Stomach (tissue), 9 donors: ENCODE results near the gene LILRB1. TPM values are rescaled to one million over a fixed set of nuclear protein-coding genes. Genes with fewer than 3 reads are reported as not detected.
"Not testable (repeated sequence)": the region's sequence is repeated elsewhere in the genome, so short reads cannot be mapped to it uniquely, and the experiment has no call there.

Experiments used
- DNase-seq, 2 donors: peaks; one replicate each; pipeline versions ENCODE4 v3.0.0 to v3.0.0-alpha.2; 2013 to 2019
- H3K27ac ChIP-seq, 5 donors: fragments of 200-600 bp in 4 of 5; sonication (generic) in 4 of 5; one replicate each; pipeline ENCODE4 v1.5.1; 2013 to 2019; ENCODE audit warnings: mild to moderate bottlenecking in 1 of 5, moderate library complexity in 1 of 5
- H3K27me3 ChIP-seq, 3 donors: fragments of 200-600 bp; sonication (generic); one replicate each; pipeline ENCODE4 v1.5.1; 2017 to 2019; ENCODE audit warnings: mixed run types in 1 of 3
- H3K36me3 ChIP-seq, 4 donors: fragments of 200-600 bp; sonication (generic); 1 replicate in 3 of 4; 2 replicates in 1 of 4; pipeline ENCODE4 v1.5.1; 2016 to 2019
- H3K4me1 ChIP-seq, 4 donors: fragments of 200-600 bp; sonication (generic); one replicate each; pipeline ENCODE4 v1.5.1; 2016 to 2019
- H3K4me3 ChIP-seq, 4 donors: fragments of 200-600 bp; sonication (generic) in 3 of 4; one replicate each; pipeline ENCODE4 v1.5.1; 2016 to 2019; ENCODE audit warnings: mild to moderate bottlenecking in 1 of 4
- H3K9me3 ChIP-seq, 4 donors: fragments of 200-600 bp; sonication (generic); one replicate each; pipeline ENCODE4 v1.5.1; 2016 to 2019
- EP300 ChIP-seq: sonication (generic); formaldehyde crosslinking; IDR thresholded peaks from one replicate; pipeline ENCODE4 v1.6.1; 2017; ENCODE audit warnings: antibody characterized with exemption
- POLR2A ChIP-seq, 4 donors: fragments of 450-650 bp; IDR thresholded peaks; one replicate each; pipeline ENCODE4 v1.6.1; 2016; ENCODE audit warnings: antibody characterized with exemption in 4 of 4, control low read depth in 2 of 4, mild to moderate bottlenecking in 1 of 4, moderate library complexity in 1 of 4
- POLR2AphosphoS5 ChIP-seq, 3 donors: sonication (generic); formaldehyde crosslinking; IDR thresholded peaks; one replicate each; pipeline ENCODE4 v1.6.1; 2016; ENCODE audit warnings: antibody characterized with exemption in 3 of 3
- WGBS, 5 donors: extraction: QIAGEN DNeasy Blood & Tissue Kit in 3 of 5; methylation state at CpG; one replicate each; pipeline versions ENCODE4 v1.1.5 to v1.1.7; 2013 to 2018; 5-methylcytosine and 5-hydroxymethylcytosine counted together
- intact Hi-C: fragments of 100-400 bp; cut with DNase I; formaldehyde crosslinking; loops from one replicate; pipeline ENCODE4 v1.15.1; 2023; ENCODE audit warnings: low total_unique reads
- polyA plus RNA-seq, 3 donors: library from polyadenylated mRNA; stranded (reverse); fragments of 200-250 nt; gene quantifications; one replicate each; pipeline ENCODE4 v1.2.3, GENCODE V29; 2013
- total RNA-seq, 5 donors: library from RNA; depleted of rRNA; stranded (reverse); fragments of >200 nt; gene quantifications; one replicate each; pipeline versions ENCODE4 v1.1.0 to v1.2.3, GENCODE V29; 2014 to 2016
- TF ChIP-seq, protein P1 (sequence below), 7 experiments: fragments of 450-650 bp in 4 of 7; fragments of 200-600 bp in 3 of 7; sonication (generic) in 3 of 7; IDR thresholded peaks; one replicate each; pipeline ENCODE4 v1.5.1; 2016 to 2019; ENCODE audit warnings: antibody characterized with exemption in 7 of 7, control low read depth in 2 of 7, mild to moderate bottlenecking in 1 of 7
- donor health status: healthy with polysubstance abuse.
- donor health status: Bipolar disorder and iron deficiency.
- donor health status: healthy.

The LILRB1 gene
- total and polyA plus RNA-seq, 8 donors: 0.37 to 50.8 (median 2.0) TPM; not detected in 1

DNA sequence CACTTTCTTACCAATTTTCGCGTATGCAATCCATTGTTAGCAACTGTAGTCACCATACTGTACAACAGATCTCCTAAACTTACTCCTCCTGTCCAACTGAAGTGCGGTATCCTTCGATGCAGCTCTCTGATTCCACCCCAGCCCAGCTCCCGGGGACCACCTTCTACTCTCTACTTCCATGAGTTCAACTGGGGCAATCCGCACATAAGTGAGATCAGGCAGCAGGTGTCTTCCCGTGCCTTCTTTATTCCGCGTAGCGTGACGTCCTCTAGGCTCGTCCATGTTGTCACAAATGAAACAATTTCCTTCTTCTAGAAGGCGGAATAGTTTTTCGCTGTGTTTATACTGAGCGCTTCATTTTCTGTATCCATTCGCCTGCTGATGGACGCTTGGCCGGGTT lies 8.4 kb downstream of the LILRB1 start:
- no peak overlapping the region for H3K27ac ChIP-seq
- no peaks in the 10 kb centered on the region for H3K36me3 ChIP-seq
- WGBS, 5 donors: 90 to 94% (median 91%) methylated on average over 18 of the region's 18 CpGs
- intact Hi-C loops: no loop called here
- DNase-seq: no peak
- no peak overlapping the region for H3K4me3 ChIP-seq
- H3K9me3 ChIP-seq: no peaks in the 10 kb centered on the region
- no peaks in the 10 kb centered on the region for H3K4me1 ChIP-seq
- TF ChIP-seq, protein P1, sequence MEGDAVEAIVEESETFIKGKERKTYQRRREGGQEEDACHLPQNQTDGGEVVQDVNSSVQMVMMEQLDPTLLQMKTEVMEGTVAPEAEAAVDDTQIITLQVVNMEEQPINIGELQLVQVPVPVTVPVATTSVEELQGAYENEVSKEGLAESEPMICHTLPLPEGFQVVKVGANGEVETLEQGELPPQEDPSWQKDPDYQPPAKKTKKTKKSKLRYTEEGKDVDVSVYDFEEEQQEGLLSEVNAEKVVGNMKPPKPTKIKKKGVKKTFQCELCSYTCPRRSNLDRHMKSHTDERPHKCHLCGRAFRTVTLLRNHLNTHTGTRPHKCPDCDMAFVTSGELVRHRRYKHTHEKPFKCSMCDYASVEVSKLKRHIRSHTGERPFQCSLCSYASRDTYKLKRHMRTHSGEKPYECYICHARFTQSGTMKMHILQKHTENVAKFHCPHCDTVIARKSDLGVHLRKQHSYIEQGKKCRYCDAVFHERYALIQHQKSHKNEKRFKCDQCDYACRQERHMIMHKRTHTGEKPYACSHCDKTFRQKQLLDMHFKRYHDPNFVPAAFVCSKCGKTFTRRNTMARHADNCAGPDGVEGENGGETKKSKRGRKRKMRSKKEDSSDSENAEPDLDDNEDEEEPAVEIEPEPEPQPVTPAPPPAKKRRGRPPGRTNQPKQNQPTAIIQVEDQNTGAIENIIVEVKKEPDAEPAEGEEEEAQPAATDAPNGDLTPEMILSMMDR (IDR thresholded peaks at IDR 0.05): no peak
- TF ChIP-seq EP300 (no peak), POLR2A (IDR thresholded peaks at IDR 0.05) (no peak), POLR2AphosphoS5 (IDR thresholded peaks at IDR 0.05) (no peak)
- H3K27me3 ChIP-seq: peaks cover 0 to 30% (median 0%) of the 10 kb centered on the region in 3 donors

DNA sequence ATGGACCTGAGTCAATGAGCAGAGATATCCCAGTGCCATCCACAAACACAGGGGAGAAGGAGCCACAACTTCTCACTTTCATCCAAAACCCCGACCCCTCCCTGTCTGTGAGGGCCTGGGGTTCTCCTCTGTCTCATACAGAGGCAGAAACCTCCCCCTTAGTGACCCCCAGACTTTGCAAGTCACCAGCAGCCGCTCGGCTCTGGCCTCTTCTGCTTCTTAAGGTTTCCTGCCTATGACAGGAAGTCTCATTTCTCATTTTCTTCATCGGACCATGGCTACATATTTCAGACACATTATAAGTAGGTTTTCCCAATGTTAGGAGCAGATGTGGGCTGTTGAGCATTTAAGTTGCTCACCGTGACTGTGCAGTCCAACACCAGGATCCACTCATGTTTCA lies 12.7 kb downstream of the LILRB1 start:
- H3K36me3 ChIP-seq, H3K9me3 ChIP-seq, H3K4me1 ChIP-seq, intact Hi-C loops, H3K4me3 ChIP-seq: not testable (repeated sequence)
- Histone ChIP-seq H3K27ac (peak overlapping the region in 1 of 5 donors; percentile 12), H3K27me3 (peaks cover 0 to 16% (median 4%) of the 10 kb centered on the region in 3 donors)
- DNase-seq: peak in 1 of 2 donors; percentile 9
- WGBS, 5 donors: 43 to 71% (median 62%) methylated on average over 5 of the region's 5 CpGs

DNA sequence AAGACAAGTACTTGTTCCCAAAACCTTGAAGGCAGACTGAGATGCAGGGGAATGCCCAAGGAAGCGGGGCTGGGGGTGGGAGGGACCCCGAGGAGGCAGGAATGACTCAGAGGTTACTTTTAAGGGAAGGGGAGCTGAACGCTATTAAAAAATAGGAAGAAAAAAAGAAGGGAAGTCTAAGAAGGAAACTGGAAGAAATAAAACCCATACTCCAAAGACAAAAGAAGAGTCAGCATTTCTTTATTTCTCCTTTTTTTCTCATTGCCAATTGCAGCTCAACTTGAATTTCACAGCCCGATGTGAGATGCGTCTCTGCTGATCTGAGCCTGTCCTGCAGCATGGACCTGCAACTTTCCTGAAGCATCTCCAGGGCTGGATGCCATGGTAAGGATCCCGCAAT lies 13.3 kb downstream of the LILRB1 start:
- intact Hi-C loops, H3K36me3 ChIP-seq, H3K4me1 ChIP-seq, H3K4me3 ChIP-seq, H3K9me3 ChIP-seq: not testable (repeated sequence)
- 57 to 74% (median 72%) methylated on average over 4 to 6 of the region's 6 CpGs for WGBS, 5 donors
- peaks cover 0 to 16% (median 4%) of the 10 kb centered on the region in 3 donors for H3K27me3 ChIP-seq
- peak overlapping the region in 1 of 5 donors; percentile 12 for H3K27ac ChIP-seq
- DNase-seq: peak in 1 of 2 donors; percentile 23

DNA sequence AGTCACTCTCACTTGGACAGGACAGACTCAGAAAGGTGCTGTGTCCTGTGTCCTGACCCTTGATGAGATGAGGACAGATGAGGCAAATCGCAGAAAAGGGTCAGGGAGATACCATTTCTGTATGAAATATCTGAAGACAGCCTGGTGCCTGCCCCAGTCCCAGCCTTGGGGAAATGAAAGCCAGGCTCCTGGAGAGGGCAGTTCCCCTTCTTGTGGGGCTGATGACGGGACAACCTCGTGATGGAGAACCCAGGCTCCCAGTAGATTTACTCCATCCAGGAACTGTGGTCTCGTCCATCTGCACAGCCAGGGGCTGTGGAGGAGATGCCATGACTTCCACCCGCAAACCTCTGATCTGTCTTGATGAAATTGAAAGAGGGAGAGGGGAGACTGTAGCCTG lies 13.8 kb downstream of the LILRB1 start:
- WGBS, 5 donors: 56 to 65% (median 62%) methylated on average over 4 to 5 of the region's 5 CpGs
- TF ChIP-seq POLR2A (IDR thresholded peaks at IDR 0.05) (no peak), POLR2AphosphoS5 (IDR thresholded peaks at IDR 0.05) (no peak), EP300 (no peak)
- TF ChIP-seq, protein P1 (IDR thresholded peaks at IDR 0.05): no peak
- H3K9me3 ChIP-seq: no peaks in the 10 kb centered on the region
- H3K27me3 ChIP-seq: peaks cover 0 to 16% (median 4%) of the 10 kb centered on the region in 3 donors
- no peak overlapping the region for H3K4me3 ChIP-seq
- no peak overlapping the region for H3K27ac ChIP-seq
- DNase-seq: peak; percentile 14 to 23
- no peaks in the 10 kb centered on the region for H3K4me1 ChIP-seq
- no peaks in the 10 kb centered on the region for H3K36me3 ChIP-seq
- intact Hi-C loops: no loop called here

DNA sequence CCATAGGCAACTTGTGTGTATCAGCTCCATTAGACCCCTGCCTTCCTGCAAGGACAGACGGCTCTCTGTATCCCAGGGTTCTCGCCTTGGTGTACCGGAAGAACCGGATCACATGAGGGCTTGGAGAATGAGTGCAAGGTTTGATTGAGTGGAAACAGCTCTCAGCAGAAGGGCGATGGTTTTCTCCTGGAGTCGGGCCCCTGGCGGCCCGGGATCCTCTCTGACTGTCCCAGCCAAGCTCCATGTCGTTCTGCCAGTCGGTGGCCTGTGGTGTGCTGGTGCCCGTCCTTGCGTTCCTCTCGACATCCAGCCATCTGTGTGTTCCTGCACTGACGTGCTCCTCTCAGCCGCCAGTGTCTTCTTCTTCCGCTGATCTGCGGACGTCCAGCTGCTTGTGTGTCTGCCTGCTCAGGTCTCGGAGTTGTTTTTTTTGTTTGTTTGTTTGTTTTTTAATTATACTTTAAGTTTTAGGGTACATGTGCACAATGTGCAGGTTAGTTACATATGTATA lies 16.1 kb downstream of the LILRB1 start:
- Histone ChIP-seq H3K27me3 (peaks cover 0 to 16% (median 4%) of the 10 kb centered on the region in 3 donors), H3K27ac (no peak overlapping the region), H3K36me3 (no peaks in the 10 kb centered on the region), H3K4me1 (no peaks in the 10 kb centered on the region), H3K4me3 (no peak overlapping the region), H3K9me3 (no peaks in the 10 kb centered on the region)
- TF ChIP-seq EP300: no peak
- TF ChIP-seq, protein P1 (IDR thresholded peaks at IDR 0.05): no peak
- TF ChIP-seq POLR2A (IDR thresholded peaks at IDR 0.05): no peak
- intact Hi-C loops: no loop called here
- peak in 1 of 2 donors; percentile 8 for DNase-seq
- 87 to 92% (median 89%) methylated on average over 19 of the region's 19 CpGs for WGBS, 5 donors
